Muscle of leg (tissue), 11 donors: ENCODE measurements around the gene CUL7. TPM values are rescaled to one million over a fixed set of nuclear protein-coding genes. Genes with fewer than 3 reads are reported as not detected.
"Not testable (repeated sequence)": the region's sequence is repeated elsewhere in the genome, so short reads cannot be mapped to it uniquely, and the experiment has no call there.

Source experiments
- DNase-seq: peaks from one replicate; pipeline ENCODE4 v3.0.0; 2013
- H3K27ac ChIP-seq: one replicate; pipeline ENCODE4 v1.5.1; 2013; ENCODE audit warnings: mild to moderate bottlenecking, low read length, control low read depth
- H3K27me3 ChIP-seq: one replicate; pipeline ENCODE4 v1.6.1; 2013; ENCODE audit warnings: low read length; ENCODE audit not compliant: control insufficient read depth, insufficient read depth
- H3K36me3 ChIP-seq: one replicate; pipeline ENCODE4 v1.6.1; 2013; ENCODE audit warnings: low read length; ENCODE audit not compliant: control insufficient read depth, insufficient read depth
- H3K4me1 ChIP-seq: one replicate; pipeline ENCODE4 v1.6.1; 2013; ENCODE audit warnings: low read length; ENCODE audit not compliant: control insufficient read depth, insufficient read depth
- H3K4me3 ChIP-seq: one replicate; pipeline ENCODE4 v1.5.1; 2013; ENCODE audit warnings: low read length, control low read depth
- H3K9me3 ChIP-seq: replicated peaks from 2 replicates; pipeline ENCODE4 v1.6.1; 2013; ENCODE audit warnings: low read depth, low read length; ENCODE audit not compliant: control insufficient read depth
- WGBS: methylation state at CpG from one replicate; pipeline ENCODE4 v1.1.5; 2013; ENCODE audit warnings: missing lambda C conversion rate; ENCODE audit not compliant: insufficient coverage; 5-methylcytosine and 5-hydroxymethylcytosine counted together
- polyA plus RNA-seq, 8 donors: library from polyadenylated mRNA; unstranded; fragments of 120-200 nt; gene quantifications; one replicate each; pipeline versions ENCODE4 v1.2.1 to v1.2.3, GENCODE V29; 2013; ENCODE audit warnings: inconsistent platforms in 1 of 8, low replicate concordance in 1 of 8; ENCODE audit not compliant: insufficient read length in 8 of 8, insufficient read depth in 1 of 8
- total RNA-seq: library from RNA; stranded (reverse); fragments of 120-200 nt; gene quantifications from one replicate; pipeline ENCODE4 v1.2.4, GENCODE V29; 2013

Gene CUL7
- total and polyA plus RNA-seq, 9 donors, result 35.7 to 49.2 (median 41.4) TPM

- no peaks in the 10 kb centered on the region for H3K4me1 ChIP-seq
- no peak overlapping the region for H3K27ac ChIP-seq
- H3K36me3 ChIP-seq, result peaks cover 62% of the 10 kb centered on the region
- 84% methylated on average over 11 of the region's 11 CpGs for WGBS
- H3K9me3 ChIP-seq, result no peaks in the 10 kb centered on the region
- no peaks in the 10 kb centered on the region for H3K27me3 ChIP-seq
- no peak overlapping the region for H3K4me3 ChIP-seq
- DNase-seq, result no peak
These were observed 47.4 kb downstream of the CUL7 start for GRCh38 chr6:43006251-43006650.

- Histone ChIP-seq H3K4me3 (no peak overlapping the region), H3K27me3 (no peaks in the 10 kb centered on the region), H3K4me1 (no peaks in the 10 kb centered on the region), H3K36me3 (peaks cover 59% of the 10 kb centered on the region), H3K9me3 (no peaks in the 10 kb centered on the region), H3K27ac (no peak overlapping the region)
- 94% methylated on average over 4 of the region's 5 CpGs for WGBS
- DNase-seq, result no peak
These were observed 47.8 kb downstream of the CUL7 start for GRCh38 chr6:43005844-43006243.

DNA sequence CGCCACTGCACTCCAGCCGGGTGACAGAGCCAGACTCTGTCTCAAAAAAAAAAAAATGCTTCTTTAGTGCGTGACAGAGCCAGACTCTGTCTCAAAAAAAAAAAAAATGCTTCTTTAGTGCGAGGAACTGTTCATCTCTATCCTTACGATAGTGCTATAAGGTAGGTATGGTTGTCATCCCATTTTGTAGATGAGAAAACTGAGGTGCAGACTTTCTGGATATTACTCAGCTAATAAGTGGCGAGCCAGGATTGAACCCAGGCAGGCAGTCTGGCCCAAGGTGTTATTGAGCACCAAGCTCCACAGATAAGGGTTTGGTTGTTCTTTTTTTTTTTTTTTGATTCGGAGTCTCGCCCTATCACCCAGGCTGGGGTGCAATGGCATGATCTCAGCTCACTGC is 51.8 kb downstream of the CUL7 start:
- WGBS, result 95% methylated on average over 6 of the region's 8 CpGs
- H3K36me3 ChIP-seq, result peaks cover 26% of the 10 kb centered on the region
- H3K9me3 ChIP-seq, result no peaks in the 10 kb centered on the region
- peaks cover 2% of the 10 kb centered on the region for H3K4me1 ChIP-seq
- no peak for DNase-seq
- H3K27me3 ChIP-seq, result no peaks in the 10 kb centered on the region
- H3K27ac ChIP-seq, result no peak overlapping the region
- H3K4me3 ChIP-seq, result no peak overlapping the region

GRCh38 chr6:42998205-42998604 is 55.4 kb downstream of the CUL7 start:
- H3K4me1 ChIP-seq, DNase-seq, H3K4me3 ChIP-seq, H3K27ac ChIP-seq, H3K27me3 ChIP-seq, H3K9me3 ChIP-seq: not testable (repeated sequence)
- 96% methylated on average over 9 of the region's 9 CpGs for WGBS
- peaks cover 23% of the 10 kb centered on the region for H3K36me3 ChIP-seq

GRCh38 chr6:42996513-42996912 is 57.1 kb downstream of the CUL7 start:
- Histone ChIP-seq H3K27ac (no peak overlapping the region), H3K9me3 (no peaks in the 10 kb centered on the region), H3K36me3 (peaks cover 17% of the 10 kb centered on the region), H3K4me1 (peaks cover 2% of the 10 kb centered on the region), H3K27me3 (no peaks in the 10 kb centered on the region), H3K4me3 (no peak overlapping the region)
- no peak for DNase-seq

DNA sequence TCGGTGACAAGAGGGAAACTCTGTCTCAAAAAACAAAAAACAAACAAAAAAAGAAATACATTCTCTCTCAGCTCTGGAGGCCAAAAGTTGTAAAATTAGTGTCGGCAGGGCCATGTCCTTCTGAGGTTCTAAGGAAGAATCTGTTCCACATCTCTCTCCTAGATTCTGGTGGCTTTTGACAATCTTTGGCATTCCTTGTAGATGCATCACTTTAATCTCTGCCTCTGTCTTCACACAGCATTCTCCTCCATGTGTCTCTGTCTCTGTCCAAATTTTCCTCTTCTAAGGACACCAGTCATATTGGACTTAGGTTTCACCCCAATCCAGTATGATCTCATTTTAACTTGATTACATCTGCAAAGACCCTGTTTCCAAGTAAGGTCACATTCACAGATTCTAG is 60.2 kb downstream of the CUL7 start:
- Histone ChIP-seq H3K36me3 (peaks cover 33% of the 10 kb centered on the region), H3K4me3 (no peak overlapping the region), H3K27ac (no peak overlapping the region), H3K9me3 (no peaks in the 10 kb centered on the region), H3K27me3 (no peaks in the 10 kb centered on the region), H3K4me1 (peaks cover 2% of the 10 kb centered on the region)
- WGBS, result no CpG with 5 or more reads among the region's 2 CpGs
- DNase-seq, result no peak

GRCh38 chr6:42989923-42990322 is 63.7 kb downstream of the CUL7 start:
- no peak overlapping the region for H3K27ac ChIP-seq
- H3K4me1 ChIP-seq, result peaks cover 29% of the 10 kb centered on the region
- no peaks in the 10 kb centered on the region for H3K27me3 ChIP-seq
- no peak overlapping the region for H3K4me3 ChIP-seq
- whole genome bisulfite sequencing, result 58% methylated on average over 5 of the region's 5 CpGs
- peaks cover 43% of the 10 kb centered on the region for H3K36me3 ChIP-seq
- H3K9me3 ChIP-seq, result no peaks in the 10 kb centered on the region
- DNase-seq, result no peak

DNA sequence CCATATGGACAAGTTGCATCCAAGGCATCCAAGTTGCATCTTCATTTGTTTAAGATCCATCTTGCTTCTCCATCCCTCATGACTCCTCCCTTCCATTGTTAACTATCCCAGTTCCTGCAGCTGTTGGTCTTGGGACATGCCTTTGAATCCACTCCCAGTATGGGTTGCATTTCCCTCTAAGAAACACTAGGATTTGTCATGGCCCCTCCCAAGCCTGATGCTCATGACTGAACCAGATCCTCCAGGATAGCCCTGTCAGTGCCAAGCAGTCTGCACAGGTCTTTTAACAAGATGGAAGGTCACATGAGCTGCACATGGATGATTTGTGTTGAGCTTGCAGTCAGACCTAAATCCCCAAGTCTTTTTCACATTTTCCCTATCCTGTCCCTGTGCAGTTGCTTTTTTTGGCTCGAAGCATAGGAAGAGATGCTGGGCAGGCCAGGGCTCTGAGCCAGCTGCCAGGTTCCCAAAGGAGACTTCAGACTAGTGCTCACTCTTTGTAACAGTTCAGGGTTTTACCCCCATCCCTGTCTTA is 65.1 kb downstream of the CUL7 start:
- no peak overlapping the region for H3K4me3 ChIP-seq
- peak; percentile 33 for DNase-seq
- H3K27me3 ChIP-seq, result no peaks in the 10 kb centered on the region
- peaks cover 33% of the 10 kb centered on the region for H3K4me1 ChIP-seq
- H3K36me3 ChIP-seq, result peaks cover 37% of the 10 kb centered on the region
- 44% methylated on average over 1 of the region's 1 CpG for WGBS
- no peak overlapping the region for H3K27ac ChIP-seq
- H3K9me3 ChIP-seq, result no peaks in the 10 kb centered on the region

Other genes with a start within 250 kb of the CUL7 start
- 78.6 TPM for gene RPL7L1, start 174.2 kb downstream of the CUL7 start, total RNA-seq
- 10 to 100 TPM; 60.7 to 87.9 (median 74.9) TPM for gene RPL7L1, start 174.2 kb downstream of the CUL7 start, polyA plus RNA-seq
- gene PTCRA, start 137.8 kb downstream of the CUL7 start, total RNA-seq, result not detected
- gene PTCRA, start 137.8 kb downstream of the CUL7 start, polyA plus RNA-seq, result under 1 TPM in 3 of 8 donors, not detected in 5; 0.16 to 0.27 (median 0.25) TPM
- 16.8 TPM for gene CNPY3, start 124.4 kb downstream of the CUL7 start, total RNA-seq
- gene CNPY3, start 124.4 kb downstream of the CUL7 start, polyA plus RNA-seq, result 10 to 100 TPM; 27.3 to 41.6 (median 33.1) TPM
- gene GNMT, start 93.1 kb downstream of the CUL7 start, total RNA-seq, result 0.22 TPM
- 1 to 10 TPM in 1 of 8 donors, under 1 TPM in 7; 0.10 to 1.0 (median 0.51) TPM for gene GNMT, start 93.1 kb downstream of the CUL7 start, polyA plus RNA-seq
- 15.5 TPM for gene PEX6, start 74.7 kb downstream of the CUL7 start, total RNA-seq
- 10 to 100 TPM; 13.0 to 28.4 (median 20.8) TPM for gene PEX6, start 74.7 kb downstream of the CUL7 start, polyA plus RNA-seq
- 34.7 TPM for gene PPP2R5D, start 69.3 kb downstream of the CUL7 start, total RNA-seq
- gene PPP2R5D, start 69.3 kb downstream of the CUL7 start, polyA plus RNA-seq, result 10 to 100 TPM; 38.3 to 54.8 (median 46.0) TPM
- gene MEA1, start 39.9 kb downstream of the CUL7 start, total RNA-seq, result 59.6 TPM
- 10 to 100 TPM; 40.4 to 63.4 (median 48.6) TPM for gene MEA1, start 39.9 kb downstream of the CUL7 start, polyA plus RNA-seq
- gene KLHDC3, start 39.6 kb downstream of the CUL7 start, total RNA-seq, result 211 TPM
- gene KLHDC3, start 39.6 kb downstream of the CUL7 start, polyA plus RNA-seq, result 100 to 1,000 TPM; 166 to 222 (median 207) TPM
- gene RRP36, start 32.2 kb downstream of the CUL7 start, total RNA-seq, result 53.1 TPM
- gene RRP36, start 32.2 kb downstream of the CUL7 start, polyA plus RNA-seq, result 10 to 100 TPM; 39.8 to 48.5 (median 44.4) TPM
- gene MRPL2, start 5.6 kb upstream of the CUL7 start, total RNA-seq, result 27.6 TPM
- 10 to 100 TPM; 39.5 to 55.1 (median 47.5) TPM for gene MRPL2, start 5.6 kb upstream of the CUL7 start, polyA plus RNA-seq
- gene KLC4, start 5.8 kb upstream of the CUL7 start, total RNA-seq, result 21.6 TPM
- 10 to 100 TPM; 19.4 to 36.3 (median 26.1) TPM for gene KLC4, start 5.8 kb upstream of the CUL7 start, polyA plus RNA-seq
- gene PTK7, start 22.5 kb upstream of the CUL7 start, total RNA-seq, result 40.2 TPM
- gene PTK7, start 22.5 kb upstream of the CUL7 start, polyA plus RNA-seq, result 100 to 1,000 TPM in 1 of 8 donors, 10 to 100 TPM in 7; 44.1 to 117 (median 79.3) TPM
- 21.9 TPM for gene SRF, start 117.4 kb upstream of the CUL7 start, total RNA-seq
- 10 to 100 TPM; 41.3 to 58.5 (median 48.0) TPM for gene SRF, start 117.4 kb upstream of the CUL7 start, polyA plus RNA-seq
- 16.8 TPM for gene CUL9, start 128.3 kb upstream of the CUL7 start, total RNA-seq
- 10 to 100 TPM; 11.8 to 23.9 (median 19.9) TPM for gene CUL9, start 128.3 kb upstream of the CUL7 start, polyA plus RNA-seq
- gene DNPH1, start 175.6 kb upstream of the CUL7 start, total RNA-seq, result 20.1 TPM
- 10 to 100 TPM; 24.1 to 32.0 (median 27.7) TPM for gene DNPH1, start 175.6 kb upstream of the CUL7 start, polyA plus RNA-seq
- gene TTBK1, start 189.6 kb upstream of the CUL7 start, total RNA-seq, result under 0.01 TPM
- gene TTBK1, start 189.6 kb upstream of the CUL7 start, polyA plus RNA-seq, result under 1 TPM; 0.04 to 0.17 (median 0.05) TPM
- not detected for gene SLC22A7, start 244.4 kb upstream of the CUL7 start, total RNA-seq
- gene SLC22A7, start 244.4 kb upstream of the CUL7 start, polyA plus RNA-seq, result under 1 TPM in 2 of 8 donors, not detected in 6; 0.13 to 0.53 TPM